Fibroblast of lung (primary cell): ENCODE data around the gene P3H1. TPM values are rescaled to one million over a fixed set of nuclear protein-coding genes. Genes with fewer than 3 reads are reported as not detected.

Experiments
- DNase-seq, 2 donors: peaks; one replicate each; pipeline versions ENCODE4 v3.0.0 to v3.0.0-alpha.2; 2010; ENCODE audit warnings: low read depth in 2 of 2
- H2AFZ ChIP-seq: 2 replicates; pipeline ENCODE4 v1.5.1; 2012; ENCODE audit warnings: low read length, control low read depth, inconsistent platforms
- H3K27ac ChIP-seq: 2 replicates; pipeline ENCODE4 v1.5.1; 2011; ENCODE audit warnings: low read length, control low read depth; ENCODE audit not compliant: insufficient read depth
- H3K27me3 ChIP-seq: 2 replicates; pipeline ENCODE4 v1.5.1; 2011; ENCODE audit warnings: mild to moderate bottlenecking, low read length; ENCODE audit not compliant: control insufficient read depth, insufficient read depth
- H3K36me3 ChIP-seq: 2 replicates; pipeline ENCODE4 v1.5.1; 2011; ENCODE audit warnings: low read length; ENCODE audit not compliant: control insufficient read depth, insufficient read depth
- H3K4me1 ChIP-seq: 2 replicates; pipeline ENCODE4 v1.5.1; 2011; ENCODE audit warnings: low read length; ENCODE audit not compliant: control insufficient read depth, insufficient read depth; ENCODE audit errors: extremely low read depth
- H3K4me2 ChIP-seq: 2 replicates; pipeline ENCODE4 v1.5.1; 2011; ENCODE audit warnings: low read length, control low read depth; ENCODE audit not compliant: insufficient read depth; ENCODE audit errors: extremely low read depth
- H3K4me3 ChIP-seq, 4 experiments: fragments of 200-600 bp in 1 of 4; sonication (generic) in 1 of 4; replicated peaks in 1 of 4; 2 replicates each; pipeline ENCODE4 v1.5.1; 2011 to 2016; ENCODE audit warnings: low read length in 4 of 4, low read depth in 3 of 4, mild to moderate bottlenecking in 3 of 4, control low read depth in 2 of 4, inconsistent platforms in 1 of 4, mixed read lengths in 1 of 4; ENCODE audit not compliant: insufficient read depth in 1 of 4; ENCODE audit errors: control extremely low read depth in 1 of 4
- H3K79me2 ChIP-seq: 2 replicates; pipeline ENCODE4 v1.5.1; 2012; ENCODE audit warnings: mild to moderate bottlenecking, low read length, inconsistent platforms; ENCODE audit not compliant: control insufficient read depth, insufficient read depth
- H3K9ac ChIP-seq: 2 replicates; pipeline ENCODE4 v1.5.1; 2011; ENCODE audit warnings: mild to moderate bottlenecking, low read length, control low read depth; ENCODE audit not compliant: insufficient read depth
- H3K9me3 ChIP-seq: 2 replicates; pipeline ENCODE4 v1.5.1; 2012; ENCODE audit warnings: low read depth, low read length; ENCODE audit not compliant: control insufficient read depth, insufficient read depth
- H4K20me1 ChIP-seq: 2 replicates; pipeline ENCODE4 v1.5.1; 2011; ENCODE audit warnings: low read length; ENCODE audit not compliant: control insufficient read depth, insufficient read depth; ENCODE audit errors: extremely low read depth
- EZH2 ChIP-seq: IDR thresholded peaks from 2 replicates; pipeline ENCODE4 v1.5.1; 2012; ENCODE audit warnings: low read length, control low read depth, mild to moderate bottlenecking; ENCODE audit errors: missing control alignments
- polyA plus RNA-seq, 2 donors: library from polyadenylated mRNA; depleted of rRNA in 1 of 2; stranded (reverse) in 1 of 2; unstranded in 1 of 2; fragments of >200 nt; gene quantifications; 2 replicates each; pipeline ENCODE4 v1.2.1, GENCODE V29; 2011 to 2012; ENCODE audit warnings: missing spikeins in 1 of 2
- total RNA-seq: library from RNA; depleted of rRNA; stranded (reverse); fragments of >200 nt; gene quantifications from 2 replicates; pipeline ENCODE4 v1.2.1, GENCODE V29; 2014
- TF ChIP-seq, protein P1 (sequence below), 2 donors: IDR thresholded peaks in 1 of 2; conservative IDR thresholded peaks in 1 of 2; 1 replicate in 1 of 2; 2 replicates in 1 of 2; pipeline ENCODE4 v1.5.1; 2011 to 2012; ENCODE audit warnings: low read length in 2 of 2, control low read depth in 1 of 2, inconsistent platforms in 1 of 2, low read depth in 1 of 2, mild to moderate bottlenecking in 1 of 2

The P3H1 gene
- total and polyA plus RNA-seq, 2 donors (not counting 1 experiment from before 2014, with no cell fraction given): 68.5 to 108 TPM

DNA sequence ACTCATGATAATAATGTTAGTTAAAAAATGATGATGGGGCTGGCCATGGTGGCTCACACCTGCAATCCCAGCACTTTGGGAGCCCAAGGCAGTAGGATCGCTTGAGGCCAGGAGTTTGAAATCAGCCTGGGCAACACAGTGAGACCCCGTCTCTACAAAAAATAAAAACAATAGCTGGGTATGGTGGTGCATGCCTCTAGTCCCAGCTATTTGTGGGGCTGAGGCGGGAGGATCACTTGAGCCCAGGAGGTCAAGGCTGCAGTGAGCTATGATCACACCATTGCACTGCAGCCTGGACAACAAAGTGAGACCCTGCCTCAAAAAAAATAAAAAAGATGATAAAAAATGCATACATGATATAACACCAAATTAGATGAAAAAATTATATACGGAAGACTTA, 5.3 kb downstream of the P3H1 start:
- no peak overlapping the region for H3K4me3 ChIP-seq
- H4K20me1 ChIP-seq: peaks cover 4% of the 10 kb centered on the region
- no peak for DNase-seq
- no peak overlapping the region for H3K4me2 ChIP-seq
- peaks cover 44% of the 10 kb centered on the region for H3K79me2 ChIP-seq
- no peak overlapping the region for H3K9ac ChIP-seq
- H3K4me1 ChIP-seq: no peaks in the 10 kb centered on the region
- no peaks in the 10 kb centered on the region for H3K27me3 ChIP-seq
- no peaks in the 10 kb centered on the region for H3K9me3 ChIP-seq
- peaks cover 16% of the 10 kb centered on the region for H3K36me3 ChIP-seq
- no peak overlapping the region for H2AFZ ChIP-seq
- H3K27ac ChIP-seq: no peak overlapping the region
- TF ChIP-seq, protein P1, sequence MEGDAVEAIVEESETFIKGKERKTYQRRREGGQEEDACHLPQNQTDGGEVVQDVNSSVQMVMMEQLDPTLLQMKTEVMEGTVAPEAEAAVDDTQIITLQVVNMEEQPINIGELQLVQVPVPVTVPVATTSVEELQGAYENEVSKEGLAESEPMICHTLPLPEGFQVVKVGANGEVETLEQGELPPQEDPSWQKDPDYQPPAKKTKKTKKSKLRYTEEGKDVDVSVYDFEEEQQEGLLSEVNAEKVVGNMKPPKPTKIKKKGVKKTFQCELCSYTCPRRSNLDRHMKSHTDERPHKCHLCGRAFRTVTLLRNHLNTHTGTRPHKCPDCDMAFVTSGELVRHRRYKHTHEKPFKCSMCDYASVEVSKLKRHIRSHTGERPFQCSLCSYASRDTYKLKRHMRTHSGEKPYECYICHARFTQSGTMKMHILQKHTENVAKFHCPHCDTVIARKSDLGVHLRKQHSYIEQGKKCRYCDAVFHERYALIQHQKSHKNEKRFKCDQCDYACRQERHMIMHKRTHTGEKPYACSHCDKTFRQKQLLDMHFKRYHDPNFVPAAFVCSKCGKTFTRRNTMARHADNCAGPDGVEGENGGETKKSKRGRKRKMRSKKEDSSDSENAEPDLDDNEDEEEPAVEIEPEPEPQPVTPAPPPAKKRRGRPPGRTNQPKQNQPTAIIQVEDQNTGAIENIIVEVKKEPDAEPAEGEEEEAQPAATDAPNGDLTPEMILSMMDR (conservative IDR thresholded peaks at IDR 0.05 in 1 of 2, IDR thresholded peaks at IDR 0.05 in 1 of 2; ENCODE audit: low read depth in 1 of 2, low read length in 2 of 2): no peak
- no peak for TF ChIP-seq EZH2

DNA sequence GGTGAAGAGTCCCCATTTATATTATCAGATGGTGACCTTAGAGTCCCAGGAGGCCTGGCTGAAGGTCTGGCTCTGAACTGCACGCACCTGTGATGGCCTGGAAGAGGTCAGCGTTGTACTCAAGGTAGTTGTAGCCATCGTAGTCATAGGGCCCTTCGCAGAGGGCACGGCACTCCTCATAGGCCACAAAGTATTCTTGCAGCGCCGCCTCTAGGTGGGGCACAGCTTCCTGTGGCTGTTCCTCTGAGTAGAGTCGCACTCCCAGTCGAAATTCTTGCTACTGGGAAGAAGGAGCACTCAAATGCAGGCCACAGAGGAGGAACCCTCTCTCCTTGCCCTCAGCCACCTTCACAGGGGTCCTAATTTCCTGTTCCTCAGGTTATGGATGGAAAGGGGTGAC, 7.7 kb downstream of the P3H1 start:
- peaks cover 31% of the 10 kb centered on the region for H3K36me3 ChIP-seq

DNA sequence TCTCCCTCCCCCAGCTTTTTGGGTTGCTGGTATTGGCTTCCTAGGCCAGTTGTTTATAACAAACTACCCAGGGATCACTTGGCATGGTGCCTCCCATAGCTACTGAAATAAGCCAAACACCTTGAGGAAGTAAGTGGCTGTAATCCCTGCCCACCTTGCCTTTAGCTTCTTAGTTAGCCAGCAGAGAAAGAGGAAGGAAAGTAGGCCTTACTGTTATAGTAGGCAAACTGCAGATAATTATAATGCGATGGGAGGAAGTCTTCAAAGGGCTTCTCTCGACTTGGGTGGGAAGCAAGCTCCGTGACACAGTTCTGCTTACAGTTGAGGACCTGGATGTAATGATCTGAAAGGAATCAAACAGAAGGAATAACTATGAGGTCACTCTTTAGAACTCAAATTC, 8.2 kb downstream of the P3H1 start:
- Histone ChIP-seq H3K36me3 (peaks cover 32% of the 10 kb centered on the region), H3K27me3 (no peaks in the 10 kb centered on the region), H3K9ac (no peak overlapping the region), H2AFZ (no peak overlapping the region), H4K20me1 (no peaks in the 10 kb centered on the region), H3K27ac (no peak overlapping the region), H3K4me1 (no peaks in the 10 kb centered on the region), H3K4me2 (no peak overlapping the region), H3K4me3 (no peak overlapping the region), H3K79me2 (peaks cover 15% of the 10 kb centered on the region), H3K9me3 (no peaks in the 10 kb centered on the region)
- TF ChIP-seq EZH2: no peak
- TF ChIP-seq, protein P1 (conservative IDR thresholded peaks at IDR 0.05 in 1 of 2, IDR thresholded peaks at IDR 0.05 in 1 of 2; ENCODE audit: low read depth in 1 of 2, low read length in 2 of 2): no peak
- no peak for DNase-seq

More for the DNA sequence above, 7.7 kb downstream of the P3H1 start:
- no peaks in the 10 kb centered on the region for H4K20me1 ChIP-seq
- H3K9me3 ChIP-seq: no peaks in the 10 kb centered on the region
- H2AFZ ChIP-seq: no peak overlapping the region
- no peaks in the 10 kb centered on the region for H3K4me1 ChIP-seq
- H3K4me3 ChIP-seq: no peak overlapping the region
- peaks cover 20% of the 10 kb centered on the region for H3K79me2 ChIP-seq
- H3K4me2 ChIP-seq: no peak overlapping the region
- no peak for DNase-seq
- no peak overlapping the region for H3K9ac ChIP-seq
- TF ChIP-seq, protein P1 (conservative IDR thresholded peaks at IDR 0.05 in 1 of 2, IDR thresholded peaks at IDR 0.05 in 1 of 2; ENCODE audit: low read depth in 1 of 2, low read length in 2 of 2): no peak
- TF ChIP-seq EZH2: no peak
- no peaks in the 10 kb centered on the region for H3K27me3 ChIP-seq
- no peak overlapping the region for H3K27ac ChIP-seq
